ENCODE results near the gene MAML3.

MAML3 gene

DNA sequence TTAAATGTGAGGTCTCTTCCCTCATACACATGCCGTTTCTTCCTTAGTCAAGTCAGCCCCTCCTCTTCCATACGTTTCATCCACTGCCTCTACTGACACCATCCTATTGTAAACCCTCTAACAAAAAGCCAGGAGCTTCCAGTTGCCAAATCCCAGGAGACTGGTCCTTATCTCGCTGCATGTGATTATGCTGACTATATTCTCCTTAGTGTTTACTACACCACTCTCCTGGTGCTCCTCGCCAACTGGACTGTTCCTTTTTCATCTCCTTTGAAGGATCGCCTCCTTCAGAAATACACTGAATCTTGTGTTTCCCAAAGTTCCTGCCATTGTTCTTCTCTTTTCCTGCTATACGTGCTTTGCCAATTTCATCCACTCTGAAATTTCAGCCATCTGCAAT lies 27.7 kb downstream of the MAML3 start:
- no peak for DNase-seq (ENCODE audit: low spot score)

DNA sequence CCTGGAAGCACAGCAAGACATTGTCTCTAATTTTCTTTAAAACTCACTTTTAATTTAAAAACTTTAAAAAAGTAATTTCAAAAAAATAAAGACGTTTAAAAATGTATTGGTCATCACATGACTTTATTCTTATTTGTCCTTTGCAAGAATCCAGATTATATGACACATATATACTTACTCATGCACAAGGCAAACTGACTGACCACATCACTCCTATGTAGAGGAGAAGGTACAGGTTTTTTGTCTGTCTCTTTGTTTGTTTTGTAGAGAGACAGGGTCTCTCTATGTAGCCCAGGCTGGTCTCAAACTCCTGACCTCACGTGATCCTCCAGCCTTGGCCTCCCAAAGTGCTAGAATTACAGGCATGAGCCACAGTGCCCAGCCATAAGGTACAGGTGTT lies 28.6 kb downstream of the MAML3 start:
- no peak for DNase-seq (ENCODE audit: low spot score)

DNA sequence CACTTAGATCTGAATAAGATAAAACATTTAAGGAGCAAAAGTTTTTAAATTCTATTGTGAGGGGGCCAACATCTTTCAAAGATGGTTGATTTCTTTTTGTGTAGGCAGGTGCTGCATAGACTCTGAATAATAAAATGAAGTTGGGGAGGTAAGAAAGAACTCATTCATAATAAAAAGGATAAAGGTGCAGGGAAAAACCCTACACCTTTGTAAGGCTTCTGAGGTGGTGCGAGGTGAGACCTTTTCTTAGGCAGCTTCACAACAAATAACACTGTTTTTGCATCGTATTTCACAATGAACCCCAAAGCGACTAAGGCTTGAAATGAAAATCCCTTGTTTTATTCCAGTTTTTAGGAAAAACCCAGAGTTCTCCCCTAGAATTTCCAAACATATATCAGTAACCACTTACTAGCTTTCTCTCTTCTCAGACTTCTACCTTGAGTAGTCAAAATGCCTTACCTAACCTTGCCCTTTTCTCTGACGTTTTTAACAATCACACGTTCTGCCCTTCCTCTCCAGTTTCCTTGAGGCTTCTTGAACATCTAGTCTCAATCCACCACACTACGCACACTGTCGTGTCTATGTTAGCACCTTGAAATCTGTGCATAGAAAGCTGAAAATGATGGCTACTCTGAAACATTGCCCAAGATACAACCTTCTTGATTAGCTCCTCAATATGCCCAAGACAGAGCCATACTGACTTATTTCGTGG lies 30.2 kb downstream of the MAML3 start:
- no peak for DNase-seq (ENCODE audit: low spot score)

DNA sequence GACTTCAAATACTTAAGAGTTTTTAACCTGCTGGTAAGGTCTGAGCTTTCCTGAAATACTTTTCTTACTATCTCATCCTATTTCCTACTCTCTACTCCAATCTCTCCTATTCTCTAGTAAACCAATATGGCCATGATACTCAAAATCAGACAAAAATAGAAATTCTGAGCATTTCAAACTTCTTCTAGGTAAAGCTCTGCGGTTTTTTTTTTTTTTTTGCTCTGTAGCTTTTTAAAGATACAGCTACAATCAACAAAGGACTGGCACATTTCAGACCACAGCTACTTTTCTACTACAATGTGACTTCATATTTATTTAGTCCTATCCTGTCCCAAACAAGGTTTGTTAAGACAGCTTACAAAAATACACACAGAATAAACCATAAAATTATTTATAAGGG lies 31.1 kb downstream of the MAML3 start:
- no peak for DNase-seq (ENCODE audit: low spot score)

DNA sequence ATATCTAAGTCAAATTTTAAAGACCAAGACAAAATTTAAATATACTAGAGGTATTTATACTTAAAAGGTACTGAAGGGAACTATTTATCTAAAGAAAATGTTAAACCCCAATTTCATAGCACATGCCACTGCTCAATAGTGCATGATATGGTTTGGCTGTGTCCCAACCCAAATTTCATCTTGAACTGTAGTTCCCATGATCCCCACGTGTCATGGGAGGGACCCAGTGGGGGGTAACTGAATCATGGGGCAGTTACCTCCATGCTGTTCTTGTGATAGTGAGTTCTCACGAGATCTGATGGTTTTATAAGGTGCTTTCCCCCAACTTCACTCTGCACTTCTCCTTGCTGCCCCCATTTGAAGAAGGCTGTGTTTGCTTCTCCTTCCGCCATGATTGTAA lies 32.3 kb downstream of the MAML3 start:
- no peak for DNase-seq (ENCODE audit: low spot score)

DNA sequence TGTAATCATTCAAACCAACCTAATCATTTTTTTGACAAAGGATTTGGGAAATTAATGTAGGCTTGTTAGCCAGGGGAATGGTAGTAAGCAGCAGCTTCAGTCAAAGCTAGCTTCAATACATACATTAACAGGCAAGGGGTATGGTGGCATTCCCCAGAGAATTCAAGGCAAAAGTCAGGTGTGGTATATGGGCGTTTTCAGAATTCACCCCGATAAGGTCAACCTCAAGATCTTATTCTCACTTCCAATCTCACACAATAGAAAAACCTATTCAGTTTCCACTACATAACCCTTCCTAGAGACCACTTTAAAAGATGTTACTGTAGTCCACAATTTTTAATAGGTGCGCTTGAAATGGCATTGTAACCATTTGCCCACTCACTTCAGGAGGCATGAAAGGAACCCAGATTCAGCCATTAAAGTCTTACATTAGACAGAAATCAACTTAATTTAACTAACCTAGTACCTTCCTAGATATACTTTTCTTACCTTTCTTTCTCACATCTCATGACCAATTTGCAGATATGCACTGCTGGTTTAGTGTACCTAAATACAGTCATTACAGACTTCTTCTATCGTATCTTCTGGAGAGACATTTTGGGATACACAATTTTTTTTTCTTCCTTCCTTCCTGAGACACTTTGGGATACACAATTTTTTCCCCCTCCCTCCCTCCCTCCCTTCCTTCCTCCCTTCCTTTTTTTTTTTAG lies 34.9 kb downstream of the MAML3 start:
- DNase-seq (ENCODE audit: low spot score): no peak

DNA sequence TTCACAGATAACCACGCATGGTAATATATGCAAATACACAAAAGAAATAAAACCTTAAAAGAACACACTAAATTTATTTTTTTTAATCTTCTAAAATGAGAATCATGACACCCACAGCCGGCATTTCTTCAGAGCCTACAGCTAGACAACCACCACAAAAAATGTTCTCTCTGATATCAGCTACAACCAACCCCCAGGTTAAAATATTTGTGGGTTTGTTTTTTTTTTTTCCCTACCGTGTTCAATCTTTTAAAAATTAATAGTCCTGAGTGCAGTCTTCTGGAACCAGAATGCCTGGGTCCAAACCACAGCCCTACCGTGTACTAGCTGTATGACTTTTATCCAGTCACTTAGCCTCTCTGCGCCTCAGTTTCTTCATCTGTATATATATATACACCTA lies 36.0 kb downstream of the MAML3 start:
- no peak for DNase-seq (ENCODE audit: low spot score)

DNA sequence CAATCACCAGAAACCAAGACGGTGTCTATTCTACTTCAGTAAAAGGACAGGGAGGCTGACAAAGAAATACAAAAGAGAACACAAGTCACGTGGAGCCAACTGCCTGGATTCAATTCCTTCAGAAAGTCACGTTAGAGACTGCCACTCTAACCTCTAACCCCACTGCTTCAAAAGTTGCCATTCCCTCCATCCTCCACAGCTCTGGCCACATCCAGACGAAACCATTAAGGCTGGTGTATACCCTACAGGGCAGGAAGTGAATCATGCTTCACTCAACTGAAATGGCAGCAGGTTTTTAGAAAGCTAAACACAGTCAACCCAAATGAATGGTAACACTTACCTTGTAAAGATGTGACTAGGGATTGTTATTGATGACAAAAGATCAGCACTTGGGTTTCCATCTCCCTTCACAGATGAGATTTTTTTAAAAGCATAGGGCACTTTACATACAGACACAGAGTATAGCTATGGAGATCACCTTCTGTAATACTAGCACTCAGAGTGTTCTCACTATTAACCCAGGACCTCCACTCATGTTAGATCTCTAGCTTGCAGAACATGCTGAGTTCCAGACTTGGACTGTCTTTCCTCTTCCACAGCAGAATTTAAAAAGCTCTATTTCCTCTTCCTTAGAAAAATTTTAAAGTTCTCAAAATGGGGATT lies 37.4 kb downstream of the MAML3 start:
- DNase-seq (ENCODE audit: low spot score): no peak

DNA sequence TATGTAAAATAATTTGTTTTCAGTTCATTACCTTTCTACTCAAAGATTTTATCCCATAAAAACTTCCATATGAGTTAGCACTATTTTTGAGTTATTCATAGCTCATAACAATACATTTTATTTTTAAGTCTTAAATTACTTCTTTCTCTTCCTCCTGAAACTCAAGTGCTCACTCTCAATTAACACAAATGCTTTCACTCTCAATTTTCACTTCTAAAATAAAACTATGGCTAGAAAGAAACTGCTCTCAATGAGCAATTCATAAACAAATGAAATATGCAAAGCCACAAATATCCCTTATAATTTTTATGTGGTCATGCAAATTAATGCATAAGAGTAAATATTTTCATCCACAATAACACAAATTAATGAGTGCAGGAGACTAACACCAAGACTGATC lies 38.8 kb downstream of the MAML3 start:
- DNase-seq (ENCODE audit: low spot score): no peak

DNA sequence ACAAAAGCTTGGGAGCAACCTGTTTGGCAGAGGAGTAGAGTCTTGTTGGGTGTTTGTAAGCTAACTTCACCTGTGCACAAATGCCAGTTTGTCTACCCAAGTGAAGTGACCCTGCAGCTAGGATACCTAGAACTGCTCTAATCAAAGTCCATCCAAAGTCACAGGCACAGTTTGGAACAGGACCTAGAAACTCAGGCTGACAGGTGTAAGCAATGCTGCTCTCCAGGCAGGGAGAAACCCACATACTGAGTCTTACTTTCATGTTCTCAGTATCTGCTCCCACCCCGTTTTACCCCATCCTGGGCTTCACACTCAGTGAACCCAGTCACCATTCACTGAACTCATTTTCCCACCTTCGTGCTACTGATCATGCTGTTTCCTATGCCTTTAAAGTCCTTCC lies 40.3 kb downstream of the MAML3 start:
- no peak for DNase-seq (ENCODE audit: low spot score)

DNA sequence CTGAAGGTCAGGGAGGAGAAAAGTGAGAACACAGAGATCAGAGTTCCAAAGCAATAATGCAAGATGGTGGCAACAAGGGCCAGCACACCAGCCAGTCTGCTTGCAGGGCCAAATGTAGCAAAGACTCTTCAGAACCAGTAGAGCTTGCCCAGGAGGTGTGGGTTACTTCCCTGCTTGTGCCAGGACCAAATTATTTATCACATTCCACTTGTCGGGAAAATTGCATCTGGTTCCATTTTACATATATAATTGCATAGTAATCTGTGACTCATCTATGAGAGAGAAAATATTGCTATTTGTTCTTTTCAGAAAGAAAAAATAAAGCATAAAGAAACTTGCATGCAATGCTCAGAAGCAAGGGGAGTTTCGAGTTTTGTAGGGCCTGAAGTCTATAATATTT lies 41.4 kb downstream of the MAML3 start:
- DNase-seq (ENCODE audit: low spot score): no peak

DNA sequence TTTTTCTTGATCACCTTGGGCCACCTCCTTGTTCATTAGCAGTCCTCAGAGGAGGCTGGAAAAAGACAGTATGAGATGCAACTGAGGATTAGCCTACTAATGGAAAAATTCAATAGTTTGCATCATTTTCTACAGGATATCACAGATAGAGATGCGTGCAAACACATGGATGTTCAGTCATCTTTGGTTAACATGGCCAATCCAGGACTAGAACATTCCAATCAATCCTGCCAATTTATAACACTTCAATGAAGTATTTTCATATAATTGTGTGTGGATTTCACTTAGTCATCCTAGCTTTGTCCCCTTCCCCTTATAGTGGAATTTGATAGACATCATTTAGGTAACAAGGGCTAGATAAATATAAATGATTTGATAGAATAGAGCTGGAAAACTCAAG lies 42.7 kb downstream of the MAML3 start:
- DNase-seq (ENCODE audit: low spot score): no peak

DNA sequence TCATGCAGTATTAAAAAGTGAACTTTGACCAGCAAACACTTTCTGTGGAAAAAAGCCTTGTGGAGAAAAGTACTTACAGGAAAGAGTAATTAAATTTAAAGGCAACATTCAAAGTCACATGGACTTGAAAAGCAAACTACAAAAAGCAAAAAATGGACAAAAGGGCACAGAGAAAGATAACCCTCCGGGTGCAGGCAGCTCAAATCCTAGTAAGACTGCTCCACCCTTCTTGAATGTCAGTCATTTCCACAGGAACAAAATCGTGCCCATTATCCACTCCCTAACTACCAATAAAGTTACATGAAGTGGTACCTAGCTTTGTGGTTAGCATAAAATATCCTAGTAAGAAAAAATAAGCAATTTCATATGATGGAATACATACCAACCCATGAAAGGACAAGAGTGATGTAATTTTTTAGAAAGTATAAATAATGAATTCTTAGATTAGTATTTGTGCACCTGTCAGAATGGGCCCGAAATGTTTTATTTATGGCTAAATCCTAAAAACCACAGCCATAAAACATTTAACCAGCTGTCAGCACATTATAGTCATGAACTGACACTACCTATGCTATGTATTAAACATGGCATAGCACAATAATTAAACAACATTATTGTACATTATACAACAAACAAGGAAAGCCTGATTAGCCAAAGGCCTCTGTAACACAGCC lies 43.3 kb downstream of the MAML3 start:
- DNase-seq (ENCODE audit: low spot score): no peak

DNA sequence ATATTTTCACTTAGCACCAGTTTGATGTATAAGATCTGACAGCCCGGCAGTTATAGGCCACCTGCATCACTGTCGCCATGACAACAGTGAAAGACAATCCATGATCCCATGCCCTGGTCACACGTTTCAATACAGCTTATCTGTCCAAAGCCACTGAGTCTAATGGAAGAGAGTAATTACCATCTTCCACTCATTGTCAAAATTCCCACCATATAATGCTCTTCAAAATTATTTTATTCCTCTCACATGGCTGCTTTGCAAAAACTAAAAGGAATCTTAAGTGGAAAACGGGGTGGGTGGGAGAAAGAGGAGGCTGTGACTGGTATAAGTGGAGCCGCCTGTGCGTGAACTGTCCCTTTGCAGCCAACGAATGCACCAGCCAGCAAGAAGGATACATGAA lies 44.2 kb downstream of the MAML3 start:
- DNase-seq (ENCODE audit: low spot score): no peak

DNA sequence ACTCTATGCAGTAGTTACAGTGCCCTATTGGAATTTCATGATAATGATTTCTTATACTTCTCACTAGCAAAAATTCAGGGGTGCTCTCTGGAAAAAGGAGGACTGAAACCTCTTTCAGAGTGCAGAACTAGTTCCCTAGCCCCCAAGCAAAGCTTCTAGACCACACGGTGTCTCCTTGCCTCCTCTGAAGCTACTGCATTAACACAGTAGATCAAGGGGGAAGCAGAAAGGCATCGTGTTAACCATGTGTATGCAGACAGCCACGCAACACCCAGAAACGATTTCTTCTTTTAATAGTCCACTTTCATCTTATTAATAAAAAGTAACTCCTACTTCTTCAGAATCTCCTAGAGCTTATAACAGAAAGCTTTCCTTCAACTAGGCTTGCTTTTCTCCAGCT lies 44.7 kb downstream of the MAML3 start:
- DNase-seq (ENCODE audit: low spot score): no peak

DNA sequence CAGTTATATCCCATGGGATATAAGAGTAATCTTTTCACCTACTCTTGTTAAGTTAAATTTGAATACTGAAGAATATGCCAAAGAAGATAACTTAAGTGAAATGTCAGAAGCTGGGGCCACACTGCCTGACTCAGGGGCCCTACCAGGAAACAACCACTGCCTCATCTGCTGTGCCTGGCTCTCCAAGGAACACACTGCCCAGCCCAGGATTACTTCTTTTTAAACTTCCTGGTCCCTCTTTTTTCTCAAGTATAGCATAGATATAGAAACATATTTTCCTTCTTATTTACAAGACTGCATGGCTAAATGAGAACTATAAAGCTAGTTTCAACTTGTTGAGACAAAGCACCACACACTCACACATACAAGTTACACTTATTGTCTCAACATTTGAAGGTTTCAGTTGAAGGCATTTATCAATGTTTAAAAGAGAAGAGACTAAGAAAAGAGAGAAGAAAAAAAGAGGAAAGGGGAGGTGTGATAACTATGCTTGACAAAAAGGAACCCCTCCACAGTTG lies 45.2 kb downstream of the MAML3 start:
- no peak for DNase-seq (ENCODE audit: low spot score)

DNA sequence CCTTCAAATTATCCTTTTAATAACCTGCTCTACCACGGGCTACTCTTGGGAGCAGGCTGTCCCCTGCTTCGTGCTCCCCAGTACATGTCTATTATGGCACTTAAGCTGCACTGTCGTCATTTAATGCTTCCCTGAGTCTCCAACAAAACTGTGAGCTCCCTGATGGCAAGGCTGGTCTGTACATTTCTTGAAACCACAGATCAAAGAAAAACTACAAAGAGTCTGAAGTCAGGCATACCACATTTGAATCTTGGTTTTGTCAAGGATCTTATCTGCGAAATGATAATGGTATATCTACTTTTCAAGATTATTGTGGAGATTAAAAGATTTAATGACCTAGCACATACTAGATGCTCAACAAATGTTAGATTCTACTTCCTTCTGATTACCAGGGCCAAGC lies 45.7 kb downstream of the MAML3 start:
- no peak for DNase-seq (ENCODE audit: low spot score)

DNA sequence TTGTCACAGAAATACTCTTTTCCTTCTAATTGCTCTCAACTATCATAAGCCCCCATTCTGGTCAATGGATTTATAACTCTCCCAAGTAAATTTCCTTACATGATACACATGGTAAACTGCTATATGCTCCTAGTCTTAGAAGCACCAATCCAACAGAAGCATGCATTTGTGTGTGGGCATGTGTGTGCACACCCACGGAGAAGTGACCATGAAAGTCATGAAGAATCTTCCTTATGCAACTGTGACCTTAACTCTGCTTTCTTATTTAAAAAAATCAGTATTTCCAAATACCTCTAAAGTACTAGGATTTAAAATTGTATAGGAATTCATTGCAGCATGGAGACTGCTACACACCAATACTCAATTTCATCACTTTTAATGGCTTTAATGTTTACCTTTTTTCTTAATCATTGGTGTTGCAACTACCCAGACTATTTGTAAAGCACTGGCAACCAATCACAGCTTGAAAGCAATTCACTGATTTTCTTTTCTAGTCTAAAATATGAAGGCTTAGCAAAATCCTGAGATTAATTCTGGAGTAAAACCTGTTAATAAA lies 47.6 kb downstream of the MAML3 start:
- no peak for DNase-seq (ENCODE audit: low spot score)

DNA sequence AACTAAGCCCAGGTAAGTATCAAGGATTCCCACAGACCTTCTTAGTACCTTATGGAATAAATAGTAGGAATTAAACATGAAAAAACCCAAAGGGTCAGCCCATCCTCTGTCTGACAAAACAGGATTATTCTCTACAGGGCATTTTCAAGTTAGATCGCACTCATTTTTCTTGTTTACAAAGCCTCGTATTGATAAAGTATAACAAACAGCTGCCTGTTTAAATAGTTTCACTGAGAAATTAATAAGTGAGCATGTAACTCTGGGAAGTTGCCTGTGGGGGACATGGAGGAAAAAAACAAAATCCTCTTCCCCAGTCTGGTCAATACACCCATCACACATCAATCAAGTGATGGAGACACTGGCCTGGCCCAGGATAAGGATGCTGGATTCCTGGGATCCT lies 48.5 kb downstream of the MAML3 start:
- no peak for DNase-seq (ENCODE audit: low spot score)

DNA sequence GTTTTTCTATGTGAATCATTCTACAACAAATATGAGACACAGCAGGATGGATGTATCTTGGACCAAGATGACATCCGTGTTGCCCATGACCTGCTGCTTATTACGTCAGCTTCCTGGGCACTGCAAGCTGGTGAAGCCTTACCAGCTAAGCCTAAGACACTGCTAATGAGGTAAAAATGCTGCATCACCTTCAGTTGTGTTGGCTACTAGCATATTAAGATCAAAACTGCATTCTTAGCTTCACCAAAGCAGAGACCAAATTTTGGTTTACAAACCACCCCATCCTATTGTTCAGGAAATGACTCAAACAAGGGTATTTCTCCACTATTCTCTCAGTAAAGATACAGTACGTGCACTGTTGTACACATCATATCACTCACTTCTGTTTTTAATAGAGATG lies 50.3 kb downstream of the MAML3 start:
- no peak for DNase-seq (ENCODE audit: low spot score)

DNA sequence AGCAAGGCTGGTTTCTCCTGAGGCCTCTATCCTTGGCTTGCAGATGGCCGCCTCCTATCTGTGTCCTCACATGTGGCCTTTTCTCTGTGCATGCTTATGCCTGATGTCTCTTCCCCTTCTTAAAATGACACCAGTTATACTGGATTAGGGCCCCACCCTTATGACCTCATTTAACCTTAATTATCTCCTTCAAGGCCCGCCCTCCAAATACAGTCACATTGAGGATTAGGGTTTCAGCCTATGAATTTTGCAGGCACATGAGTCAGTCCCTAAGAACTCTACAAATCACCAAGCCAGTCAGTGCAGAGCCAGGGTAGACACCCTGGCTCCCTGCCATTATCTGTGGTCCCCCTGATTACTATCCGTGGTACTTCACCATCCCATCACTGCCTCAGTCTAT lies 51.6 kb downstream of the MAML3 start:
- no peak for DNase-seq (ENCODE audit: low spot score)

DNA sequence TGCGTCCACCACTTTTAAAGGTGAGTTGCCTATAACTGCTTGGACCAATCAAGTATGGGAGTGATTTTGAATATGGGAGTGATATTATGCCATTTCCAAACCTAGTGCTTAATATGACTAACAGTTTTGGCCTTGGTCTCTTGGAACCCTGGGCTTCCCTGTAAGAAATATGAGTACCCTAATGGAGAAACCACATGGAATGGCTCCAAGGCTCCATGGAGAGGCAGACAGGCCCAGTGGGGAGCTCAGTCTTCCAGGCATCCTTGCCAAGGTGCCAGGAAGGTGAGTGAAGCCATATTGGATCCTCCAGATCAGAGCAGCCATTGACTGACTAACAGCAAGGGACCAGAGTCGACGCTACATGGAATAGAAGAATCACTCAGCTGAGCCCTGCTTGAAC lies 53.2 kb downstream of the MAML3 start:
- no peak for DNase-seq (ENCODE audit: low spot score)
